Panc1 (cell line): ENCODE results near the gene CES4A. TPM values are rescaled to one million over a fixed set of nuclear protein-coding genes. Genes with fewer than 3 reads are reported as not detected.

Experiments
- ATAC-seq: fragments of 200-7000 bp; cut with Tn5 transposase; 2 replicates; pipeline ENCODE4 v1.9.1; 2020; ENCODE audit warnings: mild to moderate bottlenecking, moderate library complexity
- BruUV-seq: library from RNA; stranded (reverse); fragments of 400-500 nt; replicated peaks from 2 replicates; lab custom pipeline; 2021; lab: Mats Ljungman, UMichigan
- CTCF ChIA-PET: fragments of 300-600 bp; sonication (Branson Sonifier 250); formaldehyde crosslinking; loops from one replicate; lab custom pipeline; 2022; ENCODE audit warnings: antibody characterized with exemption; lab: Charles Lee
- POLR2A ChIA-PET: fragments of 300-600 bp; sonication (Branson Sonifier 250); formaldehyde crosslinking; loops from one replicate; lab custom pipeline; 2022; ENCODE audit warnings: antibody characterized with exemption; lab: Charles Lee
- DNase-seq: peaks from one replicate; pipeline ENCODE4 v3.0.0-alpha.2; 2010; ENCODE audit warnings: low read depth, low spot score
- H3K27ac ChIP-seq: 2 replicates; pipeline ENCODE4 v1.5.1; 2011; ENCODE audit warnings: mild to moderate bottlenecking, low read length, inconsistent platforms
- H3K27me3 ChIP-seq: fragments of 200-500 bp; sonication (Bioruptor generic); 2 replicates; pipeline ENCODE4 v1.6.0; 2014; ENCODE audit warnings: low read length, inconsistent platforms; ENCODE audit not compliant: control insufficient read depth, insufficient read depth
- H3K36me3 ChIP-seq: fragments of 200-500 bp; sonication (Bioruptor generic); 2 replicates; pipeline ENCODE4 v1.5.1; 2014; ENCODE audit warnings: inconsistent platforms, mild to moderate bottlenecking, low read length, moderate library complexity; ENCODE audit not compliant: control insufficient read depth, insufficient read depth
- H3K4me1 ChIP-seq: 2 replicates; pipeline ENCODE4 v1.5.1; 2011; ENCODE audit warnings: inconsistent platforms, mild to moderate bottlenecking, low read length, moderate library complexity; ENCODE audit not compliant: control insufficient read depth, insufficient read depth
- H3K4me3 ChIP-seq, 2 experiments: 2 replicates each; pipeline ENCODE4 v1.5.1; 2011 to 2012; ENCODE audit warnings: low read depth in 2 of 2, low read length in 2 of 2, mild to moderate bottlenecking in 2 of 2, inconsistent platforms in 1 of 2, moderate library complexity in 1 of 2
- H3K9me3 ChIP-seq: fragments of 200-500 bp; sonication (Bioruptor generic); 2 replicates; pipeline ENCODE4 v1.5.1; 2014; ENCODE audit warnings: low read depth, mild to moderate bottlenecking, inconsistent platforms, low read length, moderate library complexity; ENCODE audit not compliant: control insufficient read depth, insufficient read depth
- CTCF ChIP-seq: fragments of 450-650 bp; IDR thresholded peaks from 2 replicates; pipeline ENCODE4 v1.5.1; 2017; ENCODE audit warnings: mild to moderate bottlenecking
- POLR2AphosphoS5 ChIP-seq: IDR thresholded peaks from 2 replicates; pipeline ENCODE4 v1.6.1; 2012; ENCODE audit warnings: mild to moderate bottlenecking, low read depth, low read length, moderate library complexity
- REST ChIP-seq, 2 experiments: IDR thresholded peaks; 2 replicates each; pipeline ENCODE4 v1.6.1; 2011 to 2012; ENCODE audit warnings: low read depth in 2 of 2, control low read depth in 1 of 2, low read length in 1 of 2, mild to moderate bottlenecking in 1 of 2, moderate library complexity in 1 of 2; ENCODE audit not compliant: insufficient read depth in 1 of 2
- SIN3A ChIP-seq: IDR thresholded peaks from 2 replicates; pipeline ENCODE4 v1.6.1; 2012; ENCODE audit warnings: low read depth, mild to moderate bottlenecking, low read length, moderate library complexity, borderline replicate concordance; ENCODE audit not compliant: insufficient read depth
- TCF7L2 ChIP-seq: IDR thresholded peaks from 2 replicates; pipeline ENCODE4 v1.6.1; 2011; ENCODE audit warnings: mild to moderate bottlenecking, low read depth, low read length, inconsistent platforms
- in situ Hi-C: cut with HindIII; loops from 2 replicates; pipeline ENCODE4 v1.10.0; 2016; ENCODE audit warnings: low sequenced_read_pairs, low pct_unique_long_range_greater_than_20kb
- intact Hi-C: fragments of 100-400 bp; cut with micrococcal nuclease; formaldehyde crosslinking; loops from one replicate; pipeline ENCODE4 v1.10.0; 2022; ENCODE audit not compliant: unreplicated experiment
- total RNA-seq: library from RNA; stranded (reverse); gene quantifications from one replicate; pipeline ENCODE4 v1.2.1, GENCODE V29; 2021; ENCODE audit not compliant: unreplicated experiment

Gene CES4A
- total RNA-seq, 1 experiment from 2014 or later, result 6.1 TPM

GRCh38 chr16:66996324-66996982 is 8.1 kb downstream of the CES4A start:
- Histone ChIP-seq H3K27ac (no peak overlapping the region), H3K4me1 (no peaks in the 10 kb centered on the region), H3K36me3 (no peaks in the 10 kb centered on the region), H3K27me3 (no peaks in the 10 kb centered on the region), H3K9me3 (no peaks in the 10 kb centered on the region), H3K4me3 (no peak overlapping the region)
- TF ChIP-seq SIN3A (no peak), POLR2AphosphoS5 (no peak), CTCF (no peak), TCF7L2 (no peak)
- CTCF ChIA-PET, result no interaction called here
- no peak for ATAC-seq
- BruUV-seq, result no TSS peak
- intact Hi-C loops (no loop called here), in situ Hi-C loops (no loop called here)
- POLR2A ChIA-PET, result interaction anchor here (0.7 kb wide), 1 partner anchor 230 kb away, joined by 3 read pairs; no protein-coding TSS in a partner anchor
- no peak for DNase-seq

- TF ChIP-seq POLR2AphosphoS5, result no peak
- TF ChIP-seq CTCF, result no peak
- TF ChIP-seq TCF7L2, result no peak
- no peak for TF ChIP-seq SIN3A
- TF ChIP-seq REST (IDR thresholded peaks at IDR 0.05; ENCODE audit: insufficient read depth in 1 of 2, low read depth in 2 of 2, low read length in 1 of 2), result no peak
- Histone ChIP-seq H3K4me3 (no peak overlapping the region), H3K36me3 (no peaks in the 10 kb centered on the region), H3K4me1 (no peaks in the 10 kb centered on the region), H3K9me3 (no peaks in the 10 kb centered on the region), H3K27me3 (no peaks in the 10 kb centered on the region), H3K27ac (no peak overlapping the region)
- ATAC-seq (no peak), DNase-seq (no peak)
- intact Hi-C loops (no loop called here), in situ Hi-C loops (no loop called here)
- no TSS peak for BruUV-seq
- POLR2A ChIA-PET, result no interaction called here
- CTCF ChIA-PET, result no interaction called here
Observed at GRCh38 chr16:66996983-66997358, 8.6 kb downstream of the CES4A start.
